NCI-H187 treated with DMSO at 0.1 percent for 48 hours (cell line): ENCODE measurements around the gene TRIM27.
"Not testable (repeated sequence)": the region's sequence is repeated elsewhere in the genome, so short reads cannot be mapped to it uniquely, and the experiment has no call there.

Experiments
- DNase-seq: peaks from one replicate; lab custom pipeline; 2025; lab: John Stamatoyannopoulos, UW

TRIM27 gene

GRCh38 chr6:28896505-28897368 lies 27.0 kb downstream of the TRIM27 start:
- DNase-seq = peak; percentile 40

- DNase-seq = peak; percentile 71
These were observed 28.5 kb downstream of the TRIM27 start for GRCh38 chr6:28895131-28895812.

GRCh38 chr6:28893172-28893799 lies 30.5 kb downstream of the TRIM27 start:
- no peak for DNase-seq

- DNase-seq = no peak
These were observed 31.3 kb downstream of the TRIM27 start for GRCh38 chr6:28892525-28892924.

- DNase-seq = no peak
These were observed 35.8 kb downstream of the TRIM27 start for GRCh38 chr6:28887796-28888496.

GRCh38 chr6:28886079-28886439 lies 37.7 kb downstream of the TRIM27 start:
- no peak for DNase-seq

- DNase-seq = no peak
These were observed 39.2 kb downstream of the TRIM27 start for GRCh38 chr6:28884423-28885131.

- no peak for DNase-seq
These were observed 42.6 kb downstream of the TRIM27 start for GRCh38 chr6:28880894-28881780.

GRCh38 chr6:28880519-28880893 lies 43.3 kb downstream of the TRIM27 start:
- DNase-seq = no peak

GRCh38 chr6:28876710-28877109 lies 47.1 kb downstream of the TRIM27 start:
- no peak for DNase-seq

- no peak for DNase-seq
These were observed 48.5 kb downstream of the TRIM27 start for GRCh38 chr6:28875191-28875747.

GRCh38 chr6:28872157-28872817 lies 51.5 kb downstream of the TRIM27 start:
- DNase-seq = not testable (repeated sequence)

- DNase-seq = no peak
These were observed 52.2 kb downstream of the TRIM27 start for GRCh38 chr6:28871335-28872156.

GRCh38 chr6:28868873-28869272 lies 54.9 kb downstream of the TRIM27 start:
- no peak for DNase-seq

- no peak for DNase-seq
These were observed 56.7 kb downstream of the TRIM27 start for GRCh38 chr6:28867086-28867409.

- DNase-seq = not testable (repeated sequence)
These were observed 57.3 kb downstream of the TRIM27 start for GRCh38 chr6:28866205-28867085.

- no peak for DNase-seq
These were observed 58.2 kb downstream of the TRIM27 start for GRCh38 chr6:28865401-28866204.
